HG03159 (cell line): Measurements from ENCODE around the gene ANO1.

Experiments used
- ATAC-seq: cut with Tn5 transposase; IDR thresholded peaks from one replicate; pipeline ENCODE4 v1.9.1; 2021; ENCODE audit warnings: mild to moderate bottlenecking, moderate library complexity; ENCODE audit not compliant: unreplicated experiment

The ANO1 gene

DNA sequence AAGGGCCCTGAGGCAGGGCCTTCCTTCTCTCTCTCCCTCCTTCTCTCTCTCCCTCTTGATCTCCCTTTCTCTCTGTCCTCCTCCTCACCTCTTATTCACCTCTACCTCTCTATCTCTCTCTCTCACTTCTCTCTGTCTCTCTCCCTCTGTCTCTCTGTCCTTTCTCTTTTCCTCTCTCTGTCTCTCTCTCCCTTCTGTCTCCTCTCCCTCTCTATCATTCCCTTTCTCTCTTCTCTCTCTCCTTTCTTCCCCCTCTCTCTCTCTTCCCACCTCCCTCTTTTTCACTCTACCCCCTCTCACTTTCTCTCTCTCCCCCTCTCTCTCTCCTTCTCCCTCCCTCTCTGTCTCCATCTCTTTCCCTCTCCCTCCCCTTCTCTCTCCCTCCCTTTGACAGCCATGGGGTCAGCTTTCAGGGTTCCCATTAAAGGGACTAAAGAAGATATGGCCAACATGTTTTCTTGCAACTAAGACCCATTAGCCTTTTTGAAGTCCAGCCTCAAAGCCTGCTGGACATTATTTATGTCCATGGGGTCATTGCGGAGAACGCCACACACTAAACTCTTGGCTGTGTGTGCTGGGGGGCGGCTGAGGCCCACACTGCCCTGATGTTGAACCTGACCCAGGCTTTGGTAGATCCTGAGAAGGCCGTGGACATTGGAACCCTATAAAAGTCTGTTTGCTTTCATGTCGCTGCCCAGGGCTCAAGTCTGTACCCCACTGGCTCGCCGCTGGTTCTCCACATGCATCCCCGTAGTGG is 15.0 kb downstream of the ANO1 start:
- no peak for ATAC-seq

DNA sequence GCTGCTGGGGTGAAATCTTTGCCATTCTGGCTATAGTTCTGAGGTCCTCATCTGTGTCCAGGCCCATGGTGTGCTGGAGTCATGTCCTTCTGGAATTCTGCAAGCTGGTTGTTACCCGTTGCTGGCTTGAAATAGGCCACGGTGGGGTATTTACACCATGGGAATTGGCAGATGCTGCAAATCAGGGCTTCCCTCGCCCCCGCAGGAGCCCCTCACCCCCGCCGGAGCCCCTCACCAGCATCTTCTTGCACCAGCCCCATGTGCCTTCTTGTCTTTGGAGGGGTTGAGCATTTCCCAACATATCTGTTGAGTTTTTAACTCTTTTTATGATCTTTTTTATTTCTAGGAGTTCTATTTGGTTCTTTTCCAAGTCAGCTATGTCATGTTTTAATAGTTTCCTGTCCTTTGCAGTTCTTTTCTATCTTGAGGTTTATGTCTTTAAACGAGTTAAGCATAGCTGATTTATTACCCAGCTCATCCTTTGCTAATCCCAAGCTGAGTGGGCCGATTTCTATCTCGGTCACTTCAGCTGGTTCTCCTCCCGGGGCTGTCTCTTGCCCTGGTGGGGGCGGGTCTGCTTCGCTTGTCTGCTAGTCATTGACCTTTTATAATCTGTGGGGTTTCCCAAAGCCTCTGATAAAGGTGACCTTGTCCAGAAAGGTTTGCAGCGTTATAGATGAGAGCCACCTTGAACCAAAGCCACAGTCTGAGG is 17.6 kb downstream of the ANO1 start:
- ATAC-seq, result no peak

DNA sequence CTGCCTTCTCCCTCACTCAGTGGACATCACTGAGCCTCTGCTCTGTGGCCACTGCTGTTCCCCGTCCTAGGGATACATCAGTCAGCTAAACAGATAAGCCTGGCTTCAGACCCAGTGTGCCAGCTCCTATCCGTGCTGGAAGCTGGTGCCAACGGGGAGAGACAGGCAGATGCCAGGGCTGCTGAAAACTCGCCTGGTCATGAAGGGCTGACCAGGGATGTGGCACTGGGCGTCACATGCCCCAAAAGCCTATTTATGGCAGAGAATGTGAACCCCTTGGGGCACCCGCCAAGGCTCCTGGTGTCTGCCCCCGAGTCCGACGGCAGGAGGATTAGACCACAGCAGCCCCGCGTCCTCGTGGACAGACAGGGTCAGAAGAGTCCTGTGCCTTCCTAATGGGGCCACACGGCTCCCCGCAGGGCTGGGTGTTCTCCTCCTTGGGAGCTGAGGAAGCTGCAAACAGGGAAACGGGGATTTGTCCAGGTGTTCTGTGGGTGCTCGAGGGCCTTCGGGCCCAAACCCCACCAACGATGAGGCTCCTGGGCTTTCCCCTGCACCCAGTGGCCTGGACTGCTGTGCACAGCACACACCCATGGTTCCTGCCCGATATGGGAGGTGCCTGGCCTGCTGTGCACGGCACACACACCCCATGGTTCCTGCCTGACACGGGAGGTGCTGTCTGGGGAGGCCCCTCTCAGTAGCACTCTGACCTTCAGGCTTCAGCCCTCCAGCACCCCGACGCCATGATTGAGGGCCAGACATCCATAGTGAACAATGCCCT is 19.9 kb downstream of the ANO1 start:
- ATAC-seq, result no peak

DNA sequence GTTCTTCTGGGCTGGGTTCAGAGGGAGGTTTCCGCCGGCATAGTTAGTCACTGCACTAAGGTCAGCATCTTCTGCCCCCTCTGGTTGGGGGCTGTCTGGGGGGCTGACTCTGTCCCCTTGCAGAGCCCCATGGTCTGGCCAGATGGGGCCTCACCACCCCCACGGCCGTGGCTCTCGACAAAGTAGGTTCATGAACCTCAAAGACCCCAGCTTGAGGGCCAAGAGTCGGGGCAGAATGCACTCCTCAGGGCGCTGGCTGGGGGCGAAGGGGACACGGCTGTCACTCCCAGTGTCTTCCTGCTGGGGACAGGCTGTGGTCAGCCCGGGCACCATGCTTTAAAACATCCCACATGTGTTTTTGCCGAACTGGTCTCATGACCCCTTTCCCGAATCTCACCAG is 20.8 kb downstream of the ANO1 start:
- no peak for ATAC-seq

DNA sequence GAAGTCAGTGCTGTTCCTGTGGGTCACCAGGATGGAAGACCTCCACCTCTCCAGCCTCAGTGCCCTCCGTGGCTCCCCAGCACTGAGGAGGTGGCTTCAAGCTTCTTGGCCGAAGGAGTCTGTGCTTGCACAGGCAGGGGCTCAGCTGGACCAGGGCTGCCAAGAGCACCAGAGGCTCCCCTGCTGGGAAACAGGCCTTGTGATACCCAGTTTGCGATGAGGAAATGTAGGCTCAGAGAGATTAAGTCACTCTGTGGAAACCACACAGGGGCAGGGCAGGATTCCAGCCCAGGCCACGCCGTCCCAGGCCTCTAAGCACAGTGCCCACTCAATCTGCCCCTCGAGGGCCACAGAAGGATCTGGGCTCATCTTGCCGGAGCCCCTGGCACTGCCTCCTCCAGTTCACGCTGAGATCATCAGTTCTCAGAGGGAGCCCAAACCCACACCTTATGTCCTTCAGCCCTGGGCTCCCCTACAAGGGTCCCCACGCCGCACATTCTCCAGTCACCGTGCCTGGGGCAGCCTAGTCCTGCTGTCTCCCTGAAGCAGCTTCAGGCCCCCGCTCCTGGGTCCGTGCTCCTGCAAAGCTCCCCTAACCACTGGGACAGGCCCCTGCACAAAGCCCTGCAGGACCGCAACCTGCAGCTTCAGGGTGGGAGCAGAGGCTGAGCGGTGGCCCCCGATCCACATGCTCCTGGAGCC is 21.6 kb downstream of the ANO1 start:
- ATAC-seq, result no peak

DNA sequence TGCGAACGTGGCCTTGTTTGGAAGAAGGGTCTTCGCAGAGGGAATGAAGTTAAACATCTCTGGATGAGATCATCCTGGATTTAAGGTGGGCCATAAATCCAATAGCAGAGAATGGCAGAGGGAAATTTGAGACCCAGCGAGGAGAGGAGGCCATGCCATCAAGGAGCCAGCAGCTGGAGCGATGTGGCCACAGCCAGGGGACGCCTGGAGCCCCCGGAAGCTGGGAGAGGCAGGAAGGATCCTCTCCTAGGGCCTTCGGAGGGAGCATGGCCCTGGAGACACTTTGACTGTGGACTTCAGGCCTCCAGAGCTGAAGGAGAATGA is 22.1 kb downstream of the ANO1 start:
- no peak for ATAC-seq

DNA sequence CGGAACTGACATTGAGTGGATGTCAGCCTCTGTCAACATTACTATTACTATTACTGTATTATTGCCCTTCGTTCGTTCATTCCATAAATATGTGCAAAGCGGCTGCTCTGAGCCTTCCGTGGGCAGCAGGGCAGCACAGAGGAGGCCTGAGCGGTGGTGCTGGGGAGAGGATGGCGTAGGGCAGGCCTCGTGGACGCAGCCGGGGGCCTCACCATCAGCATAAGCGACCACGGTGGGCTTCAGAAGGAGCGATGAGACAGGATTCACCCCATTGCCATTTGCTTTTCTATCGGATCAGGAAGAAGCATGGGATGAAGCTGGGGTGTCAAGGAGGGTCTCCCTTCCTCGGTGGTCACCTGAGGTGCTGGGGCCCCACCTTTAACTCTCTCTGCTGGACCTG is 22.7 kb downstream of the ANO1 start:
- no peak for ATAC-seq

DNA sequence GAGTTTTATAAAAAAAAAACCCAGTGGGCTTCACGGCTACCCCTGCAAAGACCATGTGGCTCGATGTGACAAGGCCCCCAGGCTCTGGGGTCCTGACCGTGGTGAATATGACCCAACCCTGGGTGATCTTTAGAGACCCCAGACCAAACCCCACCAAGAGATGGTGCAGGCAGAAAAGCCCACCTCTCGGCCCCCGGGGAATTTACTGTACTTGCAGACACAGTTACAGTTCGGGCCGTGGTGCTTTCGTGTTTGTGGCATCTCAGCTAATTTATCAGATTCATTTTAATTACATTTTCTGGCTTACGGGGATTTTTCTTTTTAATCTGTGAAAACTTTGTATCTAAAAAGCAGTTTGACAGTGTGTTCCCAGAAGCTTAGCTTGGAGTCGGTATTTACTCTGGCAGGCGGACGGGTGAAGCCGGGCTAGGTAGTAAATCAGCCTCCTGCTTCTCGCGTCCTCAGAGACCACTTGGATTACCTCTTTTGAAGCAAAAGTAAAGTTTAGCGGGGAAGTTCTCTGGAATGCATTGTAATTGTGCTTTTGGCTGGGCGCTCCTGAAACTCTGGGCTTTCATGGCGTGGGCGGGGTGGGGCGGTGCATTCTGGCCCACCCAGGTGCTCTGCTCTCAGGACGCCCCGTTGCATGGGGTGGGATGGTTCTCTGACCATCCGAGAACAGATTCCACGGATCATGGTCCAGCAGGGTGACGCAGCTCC is 25.3 kb downstream of the ANO1 start:
- no peak for ATAC-seq

DNA sequence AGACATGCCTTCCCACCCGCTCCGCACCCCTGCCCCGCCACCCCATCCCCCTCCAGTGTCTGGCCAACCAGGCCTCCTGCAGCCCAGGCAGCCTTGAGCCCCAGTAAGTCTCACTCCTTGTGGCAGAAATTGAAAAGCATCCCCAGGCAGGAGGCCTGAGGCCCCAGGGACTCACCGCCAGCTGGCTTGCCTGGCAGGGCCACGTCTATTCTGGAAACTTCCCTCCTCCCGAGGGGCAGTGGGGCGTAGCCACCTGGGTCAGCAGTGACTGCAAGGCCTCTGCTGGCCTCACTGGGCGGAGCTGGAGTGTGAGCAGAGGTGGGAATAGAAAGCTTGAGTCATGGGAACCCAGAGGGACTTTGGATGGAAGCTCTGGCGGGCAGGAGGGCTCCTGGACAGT is 26.3 kb downstream of the ANO1 start:
- ATAC-seq, result no peak

DNA sequence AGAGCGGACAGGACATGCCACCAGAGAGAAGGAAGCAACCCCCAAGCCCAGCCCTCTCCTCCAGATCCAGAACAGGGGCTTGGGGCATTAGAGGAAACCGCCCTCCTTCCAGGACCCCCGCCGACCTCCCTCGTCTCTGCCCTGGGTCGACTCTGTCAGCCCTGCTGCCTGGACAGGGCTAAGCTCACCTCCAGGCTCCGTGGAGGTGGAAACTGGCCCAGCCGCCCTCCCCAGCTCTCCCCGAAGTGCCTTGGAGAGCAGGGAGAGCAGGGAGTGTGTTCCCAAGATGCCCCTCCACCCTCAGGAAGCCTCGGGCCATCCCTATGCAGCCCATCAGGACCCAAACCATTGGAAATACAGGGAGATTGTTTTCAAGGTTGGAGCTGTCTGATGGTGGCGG is 26.8 kb downstream of the ANO1 start:
- ATAC-seq, result no peak

DNA sequence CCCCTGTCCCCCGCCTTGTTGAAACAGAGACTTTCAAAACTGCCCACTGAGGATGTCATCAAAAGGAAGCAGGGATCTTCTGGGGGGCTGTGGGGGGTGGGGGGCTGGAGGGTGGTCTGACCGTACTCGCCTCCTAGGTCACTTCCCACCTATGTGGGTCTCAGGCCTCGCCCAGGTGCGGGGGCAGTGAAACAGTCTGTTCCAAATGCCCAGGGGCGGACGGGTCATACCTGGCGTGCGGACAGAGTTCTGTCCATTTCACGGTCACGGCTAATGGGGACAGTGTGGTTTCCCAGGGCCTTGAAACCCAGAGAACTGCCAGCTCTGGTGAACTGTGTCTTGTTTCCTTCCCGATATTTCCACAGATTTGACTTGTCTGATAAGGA is 27.2 kb downstream of the ANO1 start:
- no peak for ATAC-seq

DNA sequence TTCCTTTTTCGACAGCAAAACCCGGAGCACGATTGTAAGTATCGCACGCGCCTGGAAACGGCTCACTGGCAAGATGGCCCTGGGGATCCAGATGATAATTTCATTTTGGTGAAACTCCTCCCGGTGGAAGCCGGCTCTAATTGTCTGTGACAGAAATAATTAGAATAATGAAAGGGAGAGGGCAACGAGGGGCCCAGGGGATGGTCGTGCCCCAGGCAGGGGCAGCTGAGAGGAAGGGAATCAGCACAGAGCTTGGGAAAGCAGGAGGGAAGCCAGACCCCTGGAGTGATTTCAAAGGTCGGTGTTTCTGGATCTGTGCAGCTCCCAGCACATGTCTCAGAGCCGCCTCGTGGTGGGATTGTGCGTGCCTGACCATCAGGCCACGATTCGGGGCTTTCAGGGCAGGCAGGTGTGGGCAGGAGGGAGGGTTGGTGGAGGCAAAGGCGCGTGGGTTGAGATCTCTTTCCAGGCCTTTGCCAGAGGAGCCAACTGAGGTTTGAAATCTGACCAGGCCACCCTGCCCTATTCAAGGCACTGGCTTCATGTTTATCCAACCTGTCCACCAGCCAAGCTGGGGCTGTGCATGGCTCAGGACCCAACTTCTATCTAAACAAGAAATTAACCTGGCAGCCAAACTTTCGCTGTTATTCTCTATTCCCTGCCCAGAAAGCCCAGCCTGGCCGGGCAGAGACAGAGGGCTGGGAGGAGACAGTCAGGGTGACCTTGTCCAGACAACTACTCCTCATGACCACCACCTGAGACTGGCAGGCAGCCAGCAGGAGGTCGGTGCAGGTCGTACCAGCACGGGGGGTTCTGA is 27.8 kb downstream of the ANO1 start:
- ATAC-seq, result no peak

DNA sequence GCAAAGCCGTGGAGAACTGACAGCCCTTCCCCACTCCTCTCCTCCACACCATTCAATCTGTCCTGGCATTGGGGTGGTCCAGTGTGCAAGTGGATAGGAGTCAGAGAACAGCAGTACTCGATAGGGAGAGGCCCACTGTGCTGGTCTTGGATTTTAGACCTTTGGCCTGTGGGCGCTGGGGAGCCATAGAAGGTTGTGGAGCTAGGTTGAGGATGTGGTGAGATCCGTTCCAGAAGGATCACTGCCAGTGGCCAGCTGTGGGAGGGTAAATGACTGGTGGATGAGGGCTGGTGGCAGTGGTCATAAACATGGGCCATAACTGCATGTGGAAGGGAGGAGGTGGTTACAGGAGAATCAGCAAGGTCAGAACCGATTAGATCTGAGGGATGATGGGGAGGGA is 28.6 kb downstream of the ANO1 start:
- ATAC-seq, result no peak

DNA sequence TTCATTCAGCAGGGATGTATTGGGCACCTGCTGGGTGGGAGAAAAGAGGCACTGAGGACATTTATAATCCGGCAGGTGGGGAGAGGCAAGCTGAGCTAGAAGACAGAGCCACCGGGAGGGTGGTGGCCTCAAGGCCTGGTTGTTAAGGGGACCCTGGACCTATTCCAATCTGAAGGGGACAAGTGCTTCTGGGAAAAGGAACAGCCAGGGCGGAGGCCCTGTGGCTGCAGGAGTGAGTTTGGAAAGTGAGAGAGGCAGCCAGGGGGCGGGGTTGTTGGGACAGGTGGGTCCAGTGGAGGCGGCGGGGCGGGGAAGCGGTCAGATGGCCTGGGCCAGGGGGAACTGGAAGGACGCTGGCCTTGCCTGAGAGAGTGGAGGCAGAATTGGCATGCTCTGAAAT is 29.1 kb downstream of the ANO1 start:
- ATAC-seq, result no peak

DNA sequence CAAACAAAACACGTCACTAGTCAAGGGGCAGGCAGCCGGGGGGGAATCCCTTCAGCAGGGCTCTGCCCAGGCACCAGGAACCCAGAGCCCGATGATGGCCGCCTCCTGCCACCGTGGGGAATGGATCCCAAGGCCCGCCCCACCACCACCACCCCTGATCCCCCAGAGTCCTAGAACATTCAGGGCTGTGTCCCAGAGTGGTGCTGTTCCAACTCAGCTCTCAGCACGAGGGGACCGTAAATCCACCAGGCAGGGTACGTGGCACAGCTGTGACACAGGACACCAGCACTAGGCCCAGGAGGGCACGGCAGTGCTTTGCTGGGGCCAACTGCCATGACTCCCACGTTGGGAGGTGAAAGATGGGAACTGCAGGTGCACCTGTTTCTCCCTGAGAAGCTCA is 29.6 kb downstream of the ANO1 start:
- no peak for ATAC-seq

DNA sequence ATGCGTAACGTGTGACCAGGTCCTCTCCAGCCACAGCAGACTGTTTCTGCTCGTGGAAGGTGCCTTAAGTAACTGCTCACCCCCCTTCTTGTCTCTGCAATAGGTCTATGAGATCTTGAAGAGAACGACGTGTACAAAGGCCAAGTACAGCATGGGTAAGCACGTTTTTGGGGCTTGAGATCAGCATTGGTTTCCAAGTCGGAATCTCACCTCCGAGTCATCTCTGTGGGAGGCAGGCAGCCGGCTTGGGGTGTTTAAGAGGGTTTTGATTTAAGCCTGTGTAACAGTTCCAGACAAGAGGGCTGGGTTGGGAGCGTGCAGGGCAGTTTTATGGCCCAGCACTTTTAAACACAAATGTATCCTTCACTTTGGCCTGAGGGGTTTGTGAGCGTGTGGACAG is 30.1 kb downstream of the ANO1 start:
- ATAC-seq, result no peak

DNA sequence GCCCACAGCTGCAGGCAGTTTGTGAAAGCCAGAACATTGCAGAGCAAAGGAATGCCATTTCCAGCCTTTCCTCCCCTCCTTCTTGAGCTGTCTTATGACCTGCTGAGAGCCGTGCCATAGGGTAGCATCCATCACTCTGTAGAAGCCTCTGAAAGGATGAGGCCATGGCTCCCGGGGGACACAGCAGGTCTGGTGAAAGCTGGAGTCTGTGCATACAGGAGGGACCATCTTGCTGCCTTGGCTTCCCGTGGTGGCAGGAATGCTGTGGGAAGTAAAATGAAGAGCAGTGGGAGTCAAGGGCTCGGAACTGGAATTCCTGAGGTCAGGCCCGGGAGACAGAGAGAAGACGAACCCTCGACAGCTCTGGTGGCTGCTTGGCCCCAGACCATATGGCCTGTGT is 30.9 kb downstream of the ANO1 start:
- ATAC-seq, result no peak

DNA sequence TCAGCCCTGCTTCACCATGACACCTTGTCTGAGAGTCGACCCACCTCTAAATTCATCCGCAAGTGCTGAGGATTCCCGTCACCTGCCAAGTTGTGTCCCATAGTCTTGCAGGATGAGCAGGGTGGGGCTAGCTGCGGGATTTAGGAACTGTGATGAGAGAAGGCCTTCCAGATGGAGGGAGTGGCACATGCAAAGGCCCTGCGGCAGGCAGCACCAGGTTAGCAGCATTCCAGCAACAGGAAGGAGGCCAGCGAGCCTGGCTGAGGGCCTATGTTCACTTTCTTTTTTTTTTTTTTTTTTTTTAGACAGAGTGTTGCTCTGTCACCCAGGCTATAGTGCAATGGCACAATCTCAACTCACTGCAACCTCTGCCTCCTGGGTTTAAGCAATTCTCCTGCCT is 31.8 kb downstream of the ANO1 start:
- no peak for ATAC-seq

DNA sequence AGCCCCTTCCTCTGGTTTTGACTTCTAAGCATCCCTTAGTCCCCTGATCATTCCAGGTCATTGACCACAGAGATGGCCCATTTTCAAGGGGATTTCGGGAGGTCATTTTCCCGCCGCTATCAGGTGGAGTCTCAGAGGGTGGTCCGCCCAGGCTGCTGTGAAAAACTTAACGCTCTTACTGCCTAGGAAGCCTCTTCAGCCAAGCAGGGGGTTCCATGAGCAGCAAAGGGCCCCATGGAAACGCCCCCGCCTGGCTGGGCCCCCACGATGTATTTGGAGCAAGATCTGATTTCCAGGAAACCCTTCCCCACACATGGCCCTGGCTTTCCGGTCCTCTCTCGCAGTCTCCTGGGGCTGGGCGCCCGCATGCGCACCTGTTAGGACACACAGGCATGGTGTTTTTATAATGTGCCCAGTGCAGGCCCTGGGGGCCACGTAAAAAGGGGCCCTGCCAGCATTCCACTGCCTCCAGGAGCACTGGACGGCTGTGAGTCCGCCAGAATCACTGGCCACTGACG is 32.5 kb downstream of the ANO1 start:
- ATAC-seq, result no peak
